Stimulated activated CD8-positive, alpha-beta memory T cell treated with anti-CD3 and anti-CD28 coated beads, Interleukin-2, amount 100 ng/mL, for 1 hour (primary cell): Measurements from ENCODE around the gene PLEKHM3.
"Not testable (repeated sequence)": the region's sequence is repeated elsewhere in the genome, so short reads cannot be mapped to it uniquely, and the experiment has no call there.

Experiments
- DNase-seq, 2 donors: peaks; one replicate each; pipeline ENCODE4 v3.0.0-alpha.2; 2020; ENCODE audit warnings: low read depth in 2 of 2

Gene PLEKHM3

GRCh38 chr2:207825045-207825954 is 200.0 kb downstream of the PLEKHM3 start:
- DNase-seq: no peak

GRCh38 chr2:207823865-207824264 is 201.5 kb downstream of the PLEKHM3 start:
- no peak for DNase-seq

GRCh38 chr2:207819839-207820784 is 205.2 kb downstream of the PLEKHM3 start:
- DNase-seq: no peak

GRCh38 chr2:207819021-207819797 is 206.1 kb downstream of the PLEKHM3 start:
- DNase-seq: no peak

- DNase-seq: no peak
Measured at GRCh38 chr2:207816546-207816945, 208.8 kb downstream of the PLEKHM3 start.

GRCh38 chr2:207815254-207815653 is 210.1 kb downstream of the PLEKHM3 start:
- no peak for DNase-seq

GRCh38 chr2:207813942-207814341 is 211.4 kb downstream of the PLEKHM3 start:
- DNase-seq: no peak

- no peak for DNase-seq
Measured at GRCh38 chr2:207813221-207813916, 212.0 kb downstream of the PLEKHM3 start.

- DNase-seq: no peak
Measured at GRCh38 chr2:207812726-207813080, 212.6 kb downstream of the PLEKHM3 start.

GRCh38 chr2:207812058-207812725 is 213.1 kb downstream of the PLEKHM3 start:
- DNase-seq: no peak

- DNase-seq: not testable (repeated sequence)
Measured at GRCh38 chr2:207811658-207812057, 213.7 kb downstream of the PLEKHM3 start.

- no peak for DNase-seq
Measured at GRCh38 chr2:207810200-207810788, 215.0 kb downstream of the PLEKHM3 start.

GRCh38 chr2:207808119-207808518 is 217.2 kb downstream of the PLEKHM3 start:
- DNase-seq: no peak

- DNase-seq: no peak
Measured at GRCh38 chr2:207807516-207807915, 217.8 kb downstream of the PLEKHM3 start.

- no peak for DNase-seq
Measured at GRCh38 chr2:207805566-207806226, 219.6 kb downstream of the PLEKHM3 start.

GRCh38 chr2:207802650-207803049 is 222.7 kb downstream of the PLEKHM3 start:
- no peak for DNase-seq

GRCh38 chr2:207801259-207801658 is 224.1 kb downstream of the PLEKHM3 start:
- no peak for DNase-seq

- no peak for DNase-seq
Measured at GRCh38 chr2:207796585-207797350, 228.6 kb downstream of the PLEKHM3 start.

GRCh38 chr2:207792244-207792785 is 233.0 kb downstream of the PLEKHM3 start:
- no peak for DNase-seq
